HG03439 (cell line): ENCODE data around the gene XNDC1N.

ENCODE experiments used
- ATAC-seq: cut with Tn5 transposase; IDR thresholded peaks from one replicate; pipeline ENCODE4 v1.9.1; 2021; ENCODE audit warnings: mild to moderate bottlenecking, moderate library complexity; ENCODE audit not compliant: unreplicated experiment

Gene XNDC1N, protein sequence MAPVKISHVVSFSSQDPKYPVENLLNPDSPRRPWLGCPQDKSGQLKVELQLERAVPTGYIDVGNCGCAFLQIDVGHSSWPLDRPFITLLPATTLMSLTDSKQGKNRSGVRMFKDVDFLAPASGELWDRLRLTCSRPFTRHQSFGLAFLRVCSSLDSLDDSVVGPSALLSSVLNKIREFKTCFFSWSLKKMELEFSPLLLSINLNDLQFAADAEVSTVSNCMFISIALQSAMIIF

DNA sequence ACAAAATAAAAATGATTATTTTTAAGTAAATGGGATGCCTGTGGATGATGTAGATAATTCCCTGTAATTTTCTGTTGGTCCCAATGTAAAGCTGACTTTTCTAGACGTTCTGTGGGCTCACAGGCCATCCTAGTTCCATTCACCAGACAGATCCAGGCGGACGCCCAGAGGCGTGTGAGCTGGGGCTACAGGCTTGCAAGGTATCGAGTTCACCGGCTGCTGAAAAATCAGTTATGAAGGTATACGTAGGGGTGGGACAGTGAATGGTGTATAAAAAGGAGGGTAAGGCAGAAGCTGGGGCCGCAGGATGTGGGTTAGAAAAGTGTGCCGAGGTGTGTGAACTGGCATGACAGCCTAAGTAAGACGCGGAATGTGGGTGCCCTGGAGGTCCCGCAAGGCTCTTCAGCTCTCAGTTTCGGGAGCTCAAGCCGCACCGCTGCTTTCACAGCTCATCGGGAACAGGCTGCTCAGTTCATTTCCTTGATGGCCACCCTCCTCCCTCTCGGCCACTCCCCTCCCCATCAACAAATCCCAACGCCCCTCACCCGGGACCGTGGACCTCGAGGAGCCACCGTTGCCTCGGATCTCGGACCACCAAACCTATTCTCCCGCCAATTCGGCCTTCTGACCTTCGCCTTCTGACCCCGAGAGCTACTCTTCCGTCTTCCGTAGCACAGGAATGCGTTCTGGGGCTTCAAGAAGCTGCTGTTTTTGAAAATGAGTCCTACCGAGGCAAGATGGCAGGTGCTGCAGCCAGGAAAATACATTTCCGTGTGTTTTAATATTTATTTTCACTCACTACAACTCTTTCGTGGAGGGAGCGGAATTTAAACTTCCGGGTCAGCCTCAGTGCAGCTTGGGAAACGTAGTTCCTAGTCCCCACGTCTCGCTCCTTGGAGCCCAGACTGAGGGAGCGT lies at the start of gene XNDC1N:
TSS of gene XNDC1N (minus strand) at position 775 of the 917 bp plus-strand sequence. CDS start 5,241 bp downstream, outside the sequence.
- peak; percentile 74 for ATAC-seq

DNA sequence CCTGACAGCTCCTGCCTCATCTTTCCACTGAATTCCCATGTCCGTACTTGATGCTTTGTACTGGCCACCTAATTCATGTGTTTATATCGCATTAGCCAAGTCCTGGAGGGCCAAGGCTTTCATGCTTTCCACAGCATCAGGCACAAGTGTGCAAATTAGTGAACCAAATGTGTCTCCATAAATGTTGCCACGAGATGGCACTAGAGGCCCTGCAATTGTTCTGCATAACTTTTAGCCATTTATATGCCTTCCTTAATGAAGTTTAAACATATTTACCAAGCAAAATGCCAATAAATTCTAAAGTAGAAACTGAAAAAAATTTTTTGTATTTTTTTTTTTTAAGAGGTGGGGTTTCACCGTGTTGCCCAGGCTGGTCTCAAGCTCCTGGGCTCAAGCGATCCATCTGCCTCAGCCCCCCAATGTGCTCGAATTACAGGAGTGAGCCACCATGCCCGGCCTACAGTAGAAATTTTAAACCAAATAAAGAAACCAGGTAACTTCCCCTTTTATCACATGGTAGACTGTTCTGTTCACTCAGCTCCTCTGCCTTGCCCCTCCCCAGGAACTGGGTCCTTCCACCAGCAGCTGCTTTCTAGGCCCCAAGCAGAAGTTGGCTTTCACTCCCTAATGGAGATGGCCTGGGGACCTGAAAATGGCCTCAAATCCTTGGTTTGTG lies 49.5 kb upstream of the XNDC1N start:
- ATAC-seq = no peak

DNA sequence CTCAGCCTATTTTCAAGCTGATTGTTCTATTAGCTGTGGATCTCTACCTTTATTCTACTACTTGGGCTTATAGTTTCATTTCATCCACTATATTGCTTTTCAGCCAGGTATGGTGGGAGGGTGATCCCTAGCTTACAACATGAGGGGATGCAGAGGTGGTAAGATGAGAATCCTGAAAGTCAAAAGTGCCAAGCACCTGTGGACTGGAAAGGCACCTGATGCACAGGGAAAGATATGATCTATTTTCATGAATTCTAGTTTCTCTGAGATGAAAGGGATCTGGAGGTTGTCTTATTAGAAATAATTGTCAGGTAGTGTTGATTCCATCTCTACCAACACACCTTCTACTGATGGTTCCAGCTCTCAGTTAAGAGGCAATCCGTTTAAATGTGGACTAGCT lies 48.7 kb upstream of the XNDC1N start:
- ATAC-seq = no peak

DNA sequence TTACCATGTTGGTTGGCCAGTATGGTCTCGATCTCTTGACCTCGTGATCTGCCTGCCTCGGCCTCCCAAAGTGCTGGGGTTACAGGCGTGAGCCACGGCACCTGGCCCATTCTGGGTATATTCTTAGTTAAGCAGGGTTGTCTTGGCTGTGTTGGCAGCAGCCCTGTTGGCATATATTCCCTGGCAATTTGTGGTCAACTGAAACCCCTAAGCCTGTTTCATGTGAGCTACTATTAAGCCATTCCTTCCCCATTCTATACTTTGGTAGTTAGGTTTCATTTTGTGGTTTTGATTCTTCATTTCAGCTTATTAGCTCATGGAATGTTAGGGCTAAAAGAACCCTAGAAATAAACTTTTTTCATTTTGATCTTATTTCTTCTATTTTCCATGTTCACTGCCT lies 48.2 kb upstream of the XNDC1N start:
- ATAC-seq = no peak

DNA sequence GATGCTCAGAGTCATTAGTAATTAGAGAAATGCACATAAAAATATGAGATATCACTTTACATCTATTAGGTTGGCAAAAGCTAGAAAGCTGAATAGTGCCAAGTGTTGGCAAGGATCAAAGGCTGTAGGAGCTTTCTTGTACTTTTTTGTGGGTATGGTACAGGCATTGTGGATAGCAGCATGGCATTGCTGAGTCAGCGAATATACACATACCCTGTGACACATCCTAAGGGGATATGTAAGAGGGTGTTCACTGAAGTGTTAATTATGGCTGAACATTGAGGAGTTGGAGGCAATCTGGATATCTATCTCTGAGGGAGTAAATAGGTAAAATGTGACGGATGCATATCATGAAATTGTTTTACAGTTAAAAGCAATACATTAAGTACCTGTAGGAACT lies 43.3 kb upstream of the XNDC1N start:
- no peak for ATAC-seq

DNA sequence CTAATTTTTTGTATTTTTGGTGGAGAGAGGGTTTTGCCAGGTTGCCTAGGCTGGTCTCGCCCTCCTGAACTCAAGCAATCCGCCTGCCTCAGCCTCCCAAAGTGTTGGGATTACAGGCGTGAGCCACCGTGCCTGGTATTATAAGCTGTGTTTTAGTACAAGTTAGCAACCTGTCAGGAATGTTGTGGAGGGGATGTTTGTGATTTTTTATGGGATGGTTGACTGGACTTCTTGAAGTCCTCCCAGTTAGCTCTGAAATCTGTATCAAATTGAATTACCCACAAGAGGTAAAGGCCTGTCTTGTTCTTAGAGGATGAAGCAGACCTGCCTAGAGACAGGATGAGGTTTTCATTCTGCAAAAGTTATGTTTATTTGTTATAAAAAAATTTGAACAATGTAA lies 36.2 kb upstream of the XNDC1N start:
- no peak for ATAC-seq

DNA sequence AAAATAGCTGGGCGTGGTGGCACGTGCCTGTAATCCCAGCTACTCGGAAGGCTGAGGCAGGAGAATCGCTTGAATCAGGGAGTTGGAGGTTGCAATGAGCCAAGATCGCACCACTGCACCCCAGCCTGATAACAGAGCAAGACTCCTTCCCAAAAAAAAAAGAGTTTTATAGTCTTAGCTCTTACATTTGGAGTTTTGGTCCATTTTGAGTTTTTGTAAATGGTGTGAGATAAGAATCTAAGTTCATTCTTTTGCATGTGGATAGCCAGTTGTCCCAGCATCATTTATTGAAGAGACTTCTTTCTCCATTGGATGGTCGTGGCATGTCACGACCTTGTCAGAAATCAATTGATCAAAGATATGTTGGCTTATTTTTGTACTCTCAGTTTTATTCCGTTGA lies 35.1 kb upstream of the XNDC1N start:
- ATAC-seq = no peak

DNA sequence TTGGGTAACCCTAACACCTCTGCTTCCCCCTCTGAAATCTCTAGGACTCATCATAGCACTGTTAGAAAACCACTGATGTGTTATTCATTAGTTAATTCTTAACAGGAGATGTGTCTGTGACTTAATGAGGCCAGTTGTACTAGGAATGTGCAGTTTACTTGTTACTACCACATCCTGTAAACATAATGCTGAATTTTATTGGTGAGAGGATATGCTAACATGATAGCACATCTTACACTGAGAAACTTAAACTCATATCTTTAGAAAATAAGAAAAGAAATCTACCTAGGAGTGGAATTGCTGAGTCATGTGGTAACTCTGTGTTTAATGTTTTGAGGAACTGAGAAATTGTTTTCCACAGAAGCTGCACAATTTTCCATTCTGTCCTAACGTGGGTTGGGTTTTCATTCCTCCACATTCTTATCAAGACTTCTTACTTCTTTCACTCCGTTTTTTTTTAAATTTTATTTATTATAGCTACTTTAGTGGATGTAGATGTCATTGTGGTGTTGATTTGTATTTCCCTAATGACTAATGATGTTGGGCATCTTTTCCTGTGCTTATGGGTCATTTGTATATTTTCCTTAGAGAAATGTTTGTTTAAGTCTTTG lies 34.1 kb upstream of the XNDC1N start:
- no peak for ATAC-seq

DNA sequence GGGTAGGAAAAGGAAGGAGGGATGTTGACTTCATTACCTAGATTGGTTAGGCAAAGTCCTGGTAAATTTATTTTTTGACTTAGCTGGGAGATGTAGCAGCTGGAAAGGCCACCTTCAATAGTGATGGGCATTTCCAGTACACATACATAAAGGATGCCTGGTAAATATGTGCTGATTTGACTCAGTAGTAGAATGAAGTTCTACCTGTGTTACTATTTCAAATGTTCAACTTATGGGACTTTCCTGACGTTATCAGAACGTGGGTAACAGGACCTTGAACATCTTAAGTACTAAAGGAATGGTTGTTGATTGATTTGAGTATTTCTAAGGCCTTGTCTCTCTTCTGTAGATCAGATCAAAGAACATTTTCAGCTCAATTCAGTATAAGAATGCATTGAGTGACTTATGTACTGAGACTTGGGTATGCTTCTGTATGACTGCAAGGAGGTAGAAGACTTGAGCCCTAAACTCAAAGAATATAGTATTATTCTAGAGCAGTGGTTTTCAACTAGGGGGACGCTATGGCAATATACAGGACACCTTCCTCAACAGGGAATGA lies 27.6 kb upstream of the XNDC1N start:
- ATAC-seq = no peak

DNA sequence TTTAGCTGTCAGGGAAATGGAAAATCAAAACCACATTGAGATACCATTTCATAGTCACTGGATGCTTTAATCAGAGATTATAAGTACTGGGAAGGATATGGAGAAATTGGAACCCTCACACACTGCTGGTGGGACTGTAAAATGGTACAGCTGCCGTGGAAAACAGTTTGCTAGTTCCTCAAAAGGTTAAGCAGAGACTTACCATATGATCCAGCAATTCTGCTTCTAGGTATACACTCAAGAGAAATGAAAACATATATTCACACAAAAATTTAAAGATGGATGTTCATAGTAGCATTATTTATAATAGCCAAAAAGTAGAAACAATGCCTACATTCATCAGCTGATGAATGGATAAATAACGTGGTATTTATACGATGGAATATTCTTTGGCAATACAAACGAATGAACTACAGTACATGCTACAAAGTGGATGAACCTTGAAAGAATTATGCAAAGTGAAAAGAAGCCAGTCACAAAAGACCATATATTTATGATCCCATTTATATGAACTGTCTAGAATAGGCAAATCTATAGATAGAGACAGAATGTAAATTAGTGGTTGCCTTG lies 23.4 kb upstream of the XNDC1N start:
- ATAC-seq = no peak

DNA sequence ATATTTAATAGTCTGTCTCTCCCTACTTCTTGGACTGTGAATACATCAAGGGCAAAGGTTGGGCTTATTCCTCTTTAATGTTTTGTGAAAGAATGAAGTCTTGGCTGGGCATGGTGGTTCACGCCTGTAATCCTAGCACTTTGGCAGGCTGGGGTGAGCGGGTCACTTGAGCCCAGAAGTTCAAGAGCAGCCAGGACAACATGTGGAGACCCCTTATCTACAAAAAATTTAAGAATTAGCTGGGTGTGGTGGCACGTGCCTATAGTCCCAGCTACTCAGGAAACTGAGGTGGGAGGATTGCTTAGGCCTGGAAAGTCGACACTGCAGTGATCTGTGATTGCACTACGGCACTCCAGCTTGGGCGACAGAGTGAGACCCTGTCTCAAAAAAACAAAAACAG lies 20.6 kb upstream of the XNDC1N start:
- ATAC-seq = no peak

DNA sequence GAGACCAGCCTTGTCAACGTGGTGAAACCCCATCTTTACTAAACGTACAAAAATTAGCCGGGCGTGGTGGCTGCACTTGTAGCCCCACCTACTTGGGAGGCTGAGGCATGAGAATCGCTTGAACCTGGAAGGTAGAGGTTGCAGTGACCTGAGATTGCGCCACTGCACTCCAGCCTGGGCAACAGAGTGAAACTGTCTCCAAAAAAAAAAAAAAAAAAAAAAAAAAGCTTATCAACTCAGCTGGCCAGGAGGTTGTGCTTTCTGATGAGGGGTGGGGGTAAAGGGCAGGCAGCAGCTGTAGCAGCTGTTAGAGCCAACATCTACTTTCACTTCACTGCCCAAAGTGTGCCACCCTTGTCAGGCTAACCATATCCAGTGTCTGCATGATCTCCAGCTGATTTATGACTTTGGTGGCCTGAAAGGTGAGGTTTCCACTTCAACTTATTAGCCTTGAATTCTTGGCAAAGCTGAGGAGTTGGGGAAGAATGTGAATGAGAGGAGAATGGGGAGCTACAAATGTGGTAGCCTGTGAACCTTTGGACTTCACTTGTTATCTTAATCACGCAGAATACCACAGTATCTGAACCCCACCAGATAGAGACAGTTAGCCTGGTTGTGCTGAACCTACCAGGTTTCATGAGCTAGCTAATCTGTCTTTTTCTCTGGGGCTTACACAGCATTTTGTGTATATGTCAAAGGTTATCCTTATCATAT lies 20.1 kb upstream of the XNDC1N start:
- ATAC-seq = no peak

DNA sequence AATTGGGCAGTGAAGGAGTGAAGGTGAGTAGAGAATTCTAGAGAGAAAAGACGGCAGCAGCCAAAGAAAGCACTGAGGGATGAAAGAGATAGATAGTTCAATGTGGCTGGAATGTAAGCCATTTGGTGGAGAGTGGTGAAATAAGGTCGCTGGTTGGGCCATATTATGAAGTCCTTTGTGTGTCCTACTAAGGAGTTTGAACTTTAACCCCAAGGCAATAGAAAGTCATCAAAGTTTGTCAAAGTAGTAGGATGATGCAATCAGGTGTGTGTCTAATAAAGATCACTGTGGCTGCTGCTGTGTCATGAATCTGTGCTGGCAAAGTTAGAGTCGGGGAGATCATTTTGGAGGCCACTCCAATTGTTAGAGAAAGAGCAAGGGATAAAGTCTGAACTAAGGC lies 19.1 kb upstream of the XNDC1N start:
- ATAC-seq = no peak

DNA sequence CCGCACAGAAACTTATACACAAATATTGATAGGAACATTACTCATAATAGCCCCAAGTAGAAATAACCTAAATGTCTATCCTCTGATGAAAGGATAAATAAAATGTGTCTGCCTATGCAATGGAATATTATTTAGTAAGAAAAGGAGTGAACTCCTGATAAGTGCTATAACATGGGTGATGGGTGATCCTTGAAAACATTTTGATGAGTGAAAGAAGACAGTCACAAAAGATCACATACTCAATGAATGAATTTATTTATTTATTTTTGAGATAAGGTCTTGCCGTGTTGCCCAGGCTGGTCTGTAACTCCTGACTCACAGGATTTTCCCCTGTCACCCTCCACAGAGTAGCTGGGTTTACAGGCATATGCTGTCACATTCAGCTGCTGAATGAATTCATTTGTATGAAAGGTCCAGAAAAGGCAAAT lies 17.8 kb upstream of the XNDC1N start:
- no peak for ATAC-seq

DNA sequence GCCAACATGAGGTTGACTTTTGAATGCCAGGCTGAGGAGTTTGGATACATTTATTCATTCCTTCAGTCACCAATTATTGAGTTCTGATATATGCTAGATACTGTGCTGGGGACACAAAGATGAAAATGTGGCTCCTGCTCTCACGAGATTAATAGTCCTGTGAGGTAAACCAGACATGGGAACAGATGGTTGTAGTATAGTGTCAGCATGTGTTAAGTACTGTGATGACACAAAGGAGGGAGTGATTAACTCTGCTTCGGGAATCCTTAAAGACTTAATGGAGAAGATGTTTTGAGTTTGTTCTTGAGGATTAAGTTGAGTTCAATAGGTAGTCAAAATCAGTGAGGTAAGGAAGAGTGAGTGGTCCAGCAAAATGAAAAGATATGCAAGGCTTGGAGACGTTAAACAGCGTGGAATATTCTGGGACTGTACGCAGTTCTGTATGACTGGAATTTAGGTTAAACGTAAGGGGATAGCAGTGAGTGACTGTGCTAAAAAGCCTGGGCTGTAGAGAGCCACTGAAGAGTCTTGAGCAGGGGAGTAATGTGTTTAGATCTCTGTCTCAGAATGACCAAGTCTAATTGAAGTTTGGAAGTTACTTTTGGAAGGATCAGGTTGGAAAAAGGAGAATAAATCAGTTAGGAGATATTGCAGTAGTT lies 12.3 kb upstream of the XNDC1N start:
- no peak for ATAC-seq

DNA sequence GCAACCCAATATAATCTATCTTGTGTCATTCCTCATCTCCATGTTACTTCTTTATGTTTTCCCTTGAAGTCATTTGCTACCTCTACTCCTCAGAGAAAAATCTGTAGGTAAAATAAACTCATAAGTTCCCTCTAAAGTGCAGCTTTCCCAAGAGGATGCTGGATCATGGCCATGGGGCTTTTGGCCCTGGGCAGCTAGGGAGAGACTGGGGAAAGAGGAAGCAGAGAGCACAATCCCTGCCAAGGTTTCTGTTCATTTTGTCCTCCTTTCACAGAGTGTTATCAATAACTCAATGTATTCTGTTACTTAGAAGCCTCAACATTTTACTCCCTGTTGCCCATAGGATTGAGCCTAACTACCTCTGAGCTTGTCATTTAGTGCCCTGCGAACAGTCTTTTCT lies 9.4 kb upstream of the XNDC1N start:
- ATAC-seq = no peak

DNA sequence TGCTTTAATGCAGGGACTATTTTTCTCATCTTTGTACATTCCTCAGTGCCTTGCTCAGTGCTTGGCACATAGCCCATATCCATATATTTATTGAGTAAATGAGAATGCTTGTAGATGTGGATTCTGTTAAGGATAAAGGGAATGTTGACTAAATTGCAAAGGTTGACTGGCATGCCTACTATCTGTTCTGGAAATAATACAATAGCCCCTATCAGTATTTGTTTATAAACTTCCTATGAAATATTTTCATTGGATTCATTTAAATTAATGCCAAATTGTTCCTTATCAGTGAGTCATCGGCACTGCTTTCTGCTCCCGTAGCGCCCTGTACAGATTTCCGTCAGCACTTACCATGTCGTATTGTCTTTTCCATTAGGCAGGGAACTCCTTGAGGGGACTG lies 8.4 kb upstream of the XNDC1N start:
- ATAC-seq = no peak

DNA sequence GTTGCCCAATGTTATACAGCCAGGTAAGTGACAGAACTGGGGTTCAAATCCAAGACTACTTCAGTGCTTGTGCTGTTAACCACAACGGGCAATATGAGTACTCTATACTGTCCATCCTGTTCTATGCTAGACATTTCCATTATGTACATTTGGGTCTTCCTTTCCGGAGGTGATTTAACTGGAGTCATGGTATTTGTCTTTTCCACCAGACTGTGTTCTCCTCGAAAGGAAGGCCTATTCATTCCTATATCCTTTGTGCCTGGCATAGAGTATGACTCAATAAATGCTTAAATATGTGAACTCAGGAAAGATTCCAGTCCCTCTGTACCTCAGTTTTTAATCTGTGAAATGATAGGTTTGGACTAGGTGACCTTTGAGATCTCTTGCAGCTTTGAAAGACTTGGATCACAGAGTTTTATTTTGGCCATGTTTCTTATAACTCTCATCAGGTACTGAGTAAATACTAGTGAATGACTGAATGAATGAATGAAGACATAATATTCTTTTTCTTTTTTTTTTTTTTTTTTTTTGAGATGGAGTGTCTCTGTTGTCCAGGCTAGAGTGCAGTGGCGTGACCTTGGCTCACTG lies 7.0 kb upstream of the XNDC1N start:
- no peak for ATAC-seq

DNA sequence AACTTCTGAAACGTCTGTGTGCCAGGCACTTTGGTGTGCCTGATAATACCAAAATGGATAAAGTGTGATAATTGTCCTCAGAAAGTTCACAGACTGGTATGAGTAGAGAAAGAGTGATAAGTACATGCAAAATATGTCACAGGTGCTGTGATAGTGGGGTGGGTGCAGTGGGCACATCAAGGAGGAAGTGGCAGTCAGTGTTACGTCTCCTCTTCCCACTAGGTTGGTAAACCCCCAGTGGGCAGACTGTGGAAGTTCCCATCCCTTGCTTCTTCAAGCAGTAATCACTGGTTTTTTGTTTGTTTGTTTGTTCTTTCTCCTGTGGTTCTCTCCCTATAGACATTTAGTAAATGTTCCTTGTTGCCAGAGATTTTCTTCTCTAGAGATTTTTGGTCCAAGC lies 5.8 kb upstream of the XNDC1N start:
- ATAC-seq = no peak
